HepG2 (cell line): ENCODE measurements around the gene ZBTB26. TPM values are rescaled to one million over a fixed set of nuclear protein-coding genes. Genes with fewer than 3 reads are reported as not detected.

ENCODE experiments used
- ATAC-seq: fragments of 200-7000 bp; cut with Tn5 transposase; 3 replicates; pipeline ENCODE4 v1.9.1; 2020; ENCODE audit warnings: mild to moderate bottlenecking, moderate library complexity
- BruUV-seq: library from RNA; stranded (reverse); fragments of 400-500 nt; replicated peaks from 2 replicates; lab custom pipeline; 2021; lab: Mats Ljungman, UMichigan
- CTCF ChIA-PET: fragments of 300-600 bp; formaldehyde crosslinking; extraction: SDS; loops from one replicate; lab custom pipeline; 2021; ENCODE audit warnings: low total read pairs, inconsistent platforms, low intra/inter-chr PET ratio; lab: Yijun Ruan, JAX
- POLR2A ChIA-PET: fragments of 350-600 bp; sonication (Branson Sonifier 250); formaldehyde crosslinking; loops from one replicate; lab custom pipeline; 2020; ENCODE audit warnings: antibody characterized with exemption, inconsistent platforms; lab: Yijun Ruan, JAX
- DNase-seq: peaks from one replicate; pipeline ENCODE4 v3.0.0-alpha.2; 2015; ENCODE audit warnings: low spot score
- FAIRE-seq: peaks from 3 replicates; lab custom pipeline; 2011; peaks lifted over from hg19 to GRCh38; lab: Jason Lieb, UNC
- H2AFZ ChIP-seq: one replicate; pipeline ENCODE4 v1.6.1; 2011; ENCODE audit warnings: low read length, inconsistent platforms
- H3K27ac ChIP-seq: fragments of 300-600 bp; 3 replicates; pipeline ENCODE4 v1.8.0; 2011; ENCODE audit warnings: mixed run types, mild to moderate bottlenecking, mixed read lengths, low read length, inconsistent platforms; ENCODE audit not compliant: insufficient read depth; ENCODE audit errors: extremely low read length
- H3K27me3 ChIP-seq, 2 experiments: fragments of 200-600 bp in 1 of 2; 2 replicates in 1 of 2; 3 replicates in 1 of 2; pipeline versions ENCODE4 v1.6.0 to v1.8.0; 2011; ENCODE audit warnings: low read length in 2 of 2, mild to moderate bottlenecking in 2 of 2, moderate library complexity in 2 of 2, inconsistent platforms in 1 of 2; ENCODE audit not compliant: insufficient read depth in 2 of 2, control insufficient read depth in 1 of 2
- H3K36me3 ChIP-seq, 2 experiments: fragments of 200-600 bp in 1 of 2; replicated peaks in 1 of 2; 2 replicates in 1 of 2; 3 replicates in 1 of 2; pipeline versions ENCODE4 v1.5.1 to v1.8.0; 2011; ENCODE audit warnings: low read length in 2 of 2, inconsistent platforms in 1 of 2; ENCODE audit not compliant: insufficient read depth in 2 of 2, control insufficient read depth in 1 of 2
- H3K4me1 ChIP-seq: 2 replicates; pipeline ENCODE4 v1.5.1; 2012; ENCODE audit warnings: low read length, inconsistent platforms; ENCODE audit not compliant: insufficient read depth
- H3K4me2 ChIP-seq: 2 replicates; pipeline ENCODE4 v1.6.0; 2011; ENCODE audit warnings: low read depth, low read length, inconsistent platforms
- H3K4me3 ChIP-seq, 3 experiments: fragments of 200-600 bp in 1 of 3; sonication (generic), shearing (Covaris generic) in 1 of 3; replicated peaks in 1 of 3; 2 replicates each; pipeline ENCODE4 v1.5.1; 2011 to 2016; ENCODE audit warnings: low read length in 3 of 3, inconsistent platforms in 2 of 3, low read depth in 2 of 3, mild to moderate bottlenecking in 2 of 3, control low read depth in 1 of 3, mixed read lengths in 1 of 3; ENCODE audit not compliant: insufficient read depth in 1 of 3
- H3K79me2 ChIP-seq: one replicate; pipeline ENCODE4 v1.6.1; 2011; ENCODE audit warnings: low read length, inconsistent platforms; ENCODE audit not compliant: insufficient read depth
- H3K9ac ChIP-seq: 2 replicates; pipeline ENCODE4 v1.6.0; 2011; ENCODE audit warnings: mild to moderate bottlenecking, low read depth, low read length, inconsistent platforms; ENCODE audit not compliant: insufficient read depth
- H3K9me3 ChIP-seq: 2 replicates; pipeline ENCODE4 v1.5.1; 2012; ENCODE audit warnings: mild to moderate bottlenecking, low read length
- H4K20me1 ChIP-seq: 2 replicates; pipeline ENCODE4 v1.6.0; 2011; ENCODE audit warnings: inconsistent platforms, mild to moderate bottlenecking, low read length, moderate library complexity; ENCODE audit not compliant: insufficient read depth
- ERF ChIP-seq: IDR thresholded peaks from 2 replicates; pipeline ENCODE4 v1.6.1; 2018; ENCODE audit warnings: missing biosample characterization, missing genetic modification reagents
- MAFG ChIP-seq: sonication (generic); formaldehyde crosslinking; IDR thresholded peaks from 2 replicates; pipeline ENCODE4 v1.5.1; 2020; ENCODE audit warnings: mild to moderate bottlenecking, missing genetic modification reagents
- NCOR1 ChIP-seq: fragments of 200-600 bp; sonication (generic); IDR thresholded peaks from 2 replicates; pipeline ENCODE4 v1.7.0; 2017; ENCODE audit warnings: antibody characterized with exemption, low read length, borderline replicate concordance
- POLR2AphosphoS5 ChIP-seq: IDR thresholded peaks from 2 replicates; pipeline ENCODE4 v1.6.1; 2012; ENCODE audit warnings: low read depth, low read length
- ZBTB8A ChIP-seq: sonication (generic); formaldehyde crosslinking; IDR thresholded peaks from 2 replicates; pipeline ENCODE4 v1.4.0; 2020; ENCODE audit warnings: mild to moderate bottlenecking, low read depth, missing genetic modification reagents, borderline replicate concordance
- ZNF850 ChIP-seq: sonication (generic); formaldehyde crosslinking; conservative IDR thresholded peaks from 2 replicates; pipeline ENCODE4 v1.9.0; 2021; ENCODE audit warnings: mild to moderate bottlenecking, missing genetic modification reagents
- WGBS: methylation state at CpG from one replicate; pipeline ENCODE4 v1.1.6; 2017; ENCODE audit warnings: low lambda C conversion rate; 5-methylcytosine and 5-hydroxymethylcytosine counted together
- in situ Hi-C: cut with HindIII; loops from 2 replicates; pipeline ENCODE4 v1.10.0; 2017; ENCODE audit warnings: low pct_unique_long_range_greater_than_20kb; ENCODE audit not compliant: extremely low pct_ligation_motif_present
- intact Hi-C: fragments of 100-400 bp; cut with micrococcal nuclease; formaldehyde crosslinking; loops from one replicate; pipeline ENCODE4 v1.10.0; 2022; ENCODE audit not compliant: unreplicated experiment
- polyA plus RNA-seq, 8 experiments: library from polyadenylated mRNA; depleted of rRNA in 3 of 8; stranded (reverse) in 7 of 8; unstranded in 1 of 8; fragments of >200 nt; fragmentation: Illumina TruSeq in 4 of 8; extraction: Trizol in 4 of 8; gene quantifications; 2 replicates each; pipeline versions ENCODE4 v1.2.1 to v1.2.3, GENCODE V29; 2011 to 2016; ENCODE audit warnings: low read depth in 4 of 8, missing spikeins in 1 of 8, mixed read lengths in 1 of 8; ENCODE audit not compliant: insufficient read depth in 1 of 8
- total RNA-seq, 5 experiments: library from RNA; depleted of rRNA; stranded (reverse); fragments of >200 nt; fragmentation: Illumina TruSeq; extraction: Trizol; gene quantifications; 2 replicates each; pipeline ENCODE4 v1.2.3, GENCODE V29; 2016; ENCODE audit warnings: low read depth in 1 of 5
- TF ChIP-seq, protein P1 (sequence below): sonication (generic); formaldehyde crosslinking; IDR thresholded peaks from 2 replicates; pipeline ENCODE4 v1.4.0; 2020; ENCODE audit warnings: missing genetic modification reagents
- TF ChIP-seq, protein P2 (sequence below): sonication (generic); formaldehyde crosslinking; IDR thresholded peaks from 2 replicates; pipeline ENCODE4 v1.5.0; 2020; ENCODE audit warnings: mild to moderate bottlenecking, missing genetic modification reagents

ZBTB26 gene
- total and polyA plus RNA-seq, 2 of the 13 experiments (the other 11 are each of a cell fraction or from before 2014, with no cell fraction given): 4.5 to 8.6 TPM

DNA sequence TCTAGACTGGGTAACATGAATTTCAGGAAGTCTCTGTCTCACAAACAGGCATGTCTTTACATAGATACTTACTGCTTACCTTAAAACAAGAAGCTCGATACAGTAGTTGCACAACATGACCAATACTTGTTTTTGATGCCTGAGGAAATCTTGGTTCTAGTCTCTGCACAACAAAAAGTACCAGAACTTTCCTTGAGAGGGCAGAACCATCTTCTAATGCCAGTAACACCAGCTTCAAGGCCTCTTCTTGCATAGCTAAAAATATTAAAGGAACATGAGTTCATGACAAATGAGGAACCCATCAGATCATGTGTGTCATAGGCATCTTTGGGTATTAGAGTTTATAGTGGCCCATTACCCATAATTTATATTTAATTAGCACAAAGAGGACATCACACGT, 48.2 kb downstream of the ZBTB26 start:
- in situ Hi-C loops: no loop called here
- Histone ChIP-seq H3K36me3 (peaks cover 4 to 48% of the 10 kb centered on the region in 2 experiments), H3K79me2 (no peaks in the 10 kb centered on the region), H3K27ac (no peak overlapping the region), H2AFZ (no peak overlapping the region), H3K4me1 (no peaks in the 10 kb centered on the region), H3K4me3 (no peak overlapping the region), H3K9me3 (no peaks in the 10 kb centered on the region), H3K4me2 (no peak overlapping the region), H3K9ac (no peak overlapping the region), H3K27me3 (no peaks in the 10 kb centered on the region), H4K20me1 (no peaks in the 10 kb centered on the region)
- TF ChIP-seq ZNF850 (CRISPR knock-in tag) (no peak), ERF (CRISPR knock-in tag) (no peak), NCOR1 (no peak), ZBTB8A (no peak), MAFG (CRISPR knock-in tag) (no peak), POLR2AphosphoS5 (no peak)
- TF ChIP-seq, protein P1, sequence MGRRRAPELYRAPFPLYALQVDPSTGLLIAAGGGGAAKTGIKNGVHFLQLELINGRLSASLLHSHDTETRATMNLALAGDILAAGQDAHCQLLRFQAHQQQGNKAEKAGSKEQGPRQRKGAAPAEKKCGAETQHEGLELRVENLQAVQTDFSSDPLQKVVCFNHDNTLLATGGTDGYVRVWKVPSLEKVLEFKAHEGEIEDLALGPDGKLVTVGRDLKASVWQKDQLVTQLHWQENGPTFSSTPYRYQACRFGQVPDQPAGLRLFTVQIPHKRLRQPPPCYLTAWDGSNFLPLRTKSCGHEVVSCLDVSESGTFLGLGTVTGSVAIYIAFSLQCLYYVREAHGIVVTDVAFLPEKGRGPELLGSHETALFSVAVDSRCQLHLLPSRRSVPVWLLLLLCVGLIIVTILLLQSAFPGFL (CRISPR knock-in tag): no peak
- TF ChIP-seq, protein P2, sequence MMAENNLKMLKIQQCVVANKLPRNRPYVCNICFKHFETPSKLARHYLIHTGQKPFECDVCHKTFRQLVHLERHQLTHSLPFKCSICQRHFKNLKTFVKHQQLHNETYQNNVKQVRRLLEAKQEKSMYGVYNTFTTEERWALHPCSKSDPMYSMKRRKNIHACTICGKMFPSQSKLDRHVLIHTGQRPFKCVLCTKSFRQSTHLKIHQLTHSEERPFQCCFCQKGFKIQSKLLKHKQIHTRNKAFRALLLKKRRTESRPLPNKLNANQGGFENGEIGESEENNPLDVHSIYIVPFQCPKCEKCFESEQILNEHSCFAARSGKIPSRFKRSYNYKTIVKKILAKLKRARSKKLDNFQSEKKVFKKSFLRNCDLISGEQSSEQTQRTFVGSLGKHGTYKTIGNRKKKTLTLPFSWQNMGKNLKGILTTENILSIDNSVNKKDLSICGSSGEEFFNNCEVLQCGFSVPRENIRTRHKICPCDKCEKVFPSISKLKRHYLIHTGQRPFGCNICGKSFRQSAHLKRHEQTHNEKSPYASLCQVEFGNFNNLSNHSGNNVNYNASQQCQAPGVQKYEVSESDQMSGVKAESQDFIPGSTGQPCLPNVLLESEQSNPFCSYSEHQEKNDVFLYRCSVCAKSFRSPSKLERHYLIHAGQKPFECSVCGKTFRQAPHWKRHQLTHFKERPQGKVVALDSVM (CRISPR knock-in tag): no peak
- intact Hi-C loops: no loop called here
- ATAC-seq: no peak
- ChIA-PET POLR2A (no interaction called here), CTCF (no interaction called here)
- no peak for DNase-seq
- 100% methylated on average over 2 of the region's 2 CpGs for WGBS
- BruUV-seq: no TSS peak
- no peak for FAIRE-seq
